ENCODE data around the gene RANBP9. TPM values are rescaled to one million over a fixed set of nuclear protein-coding genes. Genes with fewer than 3 reads are reported as not detected.

Gene RANBP9
- total RNA-seq, 2 donors from 2014 or later = 28.4 TPM

DNA sequence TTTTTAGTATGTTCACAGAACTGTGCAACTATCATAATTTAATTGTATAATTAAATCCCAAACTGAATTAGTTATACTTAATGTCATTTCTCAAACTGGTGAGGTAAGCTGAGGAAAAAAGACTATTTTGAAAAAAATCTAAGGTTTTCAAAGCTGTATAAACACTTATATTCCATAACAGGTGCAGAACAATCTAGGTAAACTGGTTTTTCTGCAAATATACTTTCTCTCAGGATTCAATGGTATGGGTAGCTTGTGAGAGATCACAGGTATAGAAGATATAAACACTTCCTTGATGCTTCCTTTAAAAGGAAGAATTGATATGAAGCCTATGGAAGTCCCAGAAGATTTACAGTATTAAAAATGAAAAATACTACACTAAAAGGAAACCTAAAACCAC is 62.8 kb downstream of the RANBP9 start:
- DNase-seq (ENCODE audit: low spot score) = no peak
- no peaks in the 10 kb centered on the region for H3K27me3 ChIP-seq

DNA sequence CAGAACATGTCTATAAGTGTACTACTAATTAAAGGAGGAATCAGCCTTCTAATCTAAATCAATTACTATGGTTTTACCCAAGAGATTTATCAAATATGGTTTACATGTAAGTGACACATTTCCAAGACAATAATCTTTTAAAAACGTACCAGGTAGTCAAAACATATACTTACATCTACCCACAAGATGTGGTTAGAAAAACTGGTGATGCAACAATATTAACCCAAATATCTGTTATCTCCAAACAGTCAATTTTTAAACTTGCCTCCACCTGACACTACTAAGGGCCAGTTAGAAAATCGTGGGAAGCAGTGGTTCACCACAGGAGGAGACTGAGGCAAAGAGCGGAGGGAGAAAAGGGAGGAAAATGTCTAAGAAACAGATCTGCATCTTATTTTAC is 68.5 kb downstream of the RANBP9 start:
- no peak overlapping the region for H3K27ac ChIP-seq
- H3K27me3 ChIP-seq = no peaks in the 10 kb centered on the region
- no peaks in the 10 kb centered on the region for H3K9me3 ChIP-seq
- no peak overlapping the region for H3K4me3 ChIP-seq
- peaks cover 18% of the 10 kb centered on the region for H3K36me3 ChIP-seq
- TF ChIP-seq, protein P1, sequence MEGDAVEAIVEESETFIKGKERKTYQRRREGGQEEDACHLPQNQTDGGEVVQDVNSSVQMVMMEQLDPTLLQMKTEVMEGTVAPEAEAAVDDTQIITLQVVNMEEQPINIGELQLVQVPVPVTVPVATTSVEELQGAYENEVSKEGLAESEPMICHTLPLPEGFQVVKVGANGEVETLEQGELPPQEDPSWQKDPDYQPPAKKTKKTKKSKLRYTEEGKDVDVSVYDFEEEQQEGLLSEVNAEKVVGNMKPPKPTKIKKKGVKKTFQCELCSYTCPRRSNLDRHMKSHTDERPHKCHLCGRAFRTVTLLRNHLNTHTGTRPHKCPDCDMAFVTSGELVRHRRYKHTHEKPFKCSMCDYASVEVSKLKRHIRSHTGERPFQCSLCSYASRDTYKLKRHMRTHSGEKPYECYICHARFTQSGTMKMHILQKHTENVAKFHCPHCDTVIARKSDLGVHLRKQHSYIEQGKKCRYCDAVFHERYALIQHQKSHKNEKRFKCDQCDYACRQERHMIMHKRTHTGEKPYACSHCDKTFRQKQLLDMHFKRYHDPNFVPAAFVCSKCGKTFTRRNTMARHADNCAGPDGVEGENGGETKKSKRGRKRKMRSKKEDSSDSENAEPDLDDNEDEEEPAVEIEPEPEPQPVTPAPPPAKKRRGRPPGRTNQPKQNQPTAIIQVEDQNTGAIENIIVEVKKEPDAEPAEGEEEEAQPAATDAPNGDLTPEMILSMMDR (IDR thresholded peaks at IDR 0.05) = no peak
- no peak for DNase-seq (ENCODE audit: low spot score)
- no peaks in the 10 kb centered on the region for H3K4me1 ChIP-seq

More for the DNA sequence above, 62.8 kb downstream of the RANBP9 start:
- no peaks in the 10 kb centered on the region for H3K9me3 ChIP-seq
- H3K36me3 ChIP-seq = no peaks in the 10 kb centered on the region
- TF ChIP-seq, protein P1 (IDR thresholded peaks at IDR 0.05) = no peak
- H3K4me3 ChIP-seq = no peak overlapping the region
- H3K4me1 ChIP-seq = no peaks in the 10 kb centered on the region
- no peak overlapping the region for H3K27ac ChIP-seq

DNA sequence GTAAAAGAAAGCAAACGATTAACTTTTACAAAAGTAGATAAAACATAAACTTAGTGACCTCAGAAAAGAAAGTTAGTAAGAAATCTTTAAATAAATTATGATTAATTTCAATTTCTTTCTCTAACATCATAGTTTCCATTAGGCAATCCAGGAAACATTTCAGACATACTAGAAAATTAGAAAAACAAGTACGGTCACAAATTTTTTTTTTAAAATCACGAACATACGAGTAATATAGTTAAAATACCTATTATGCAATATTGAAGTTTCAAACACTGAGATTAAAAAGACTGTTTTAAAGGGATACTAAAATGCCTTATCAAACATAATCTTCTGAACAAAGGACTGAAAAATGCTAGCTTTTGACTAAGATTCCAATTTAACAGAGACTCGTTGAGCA is 70.3 kb downstream of the RANBP9 start:
- TF ChIP-seq, protein P1 (IDR thresholded peaks at IDR 0.05) = no peak
- H3K9me3 ChIP-seq = no peaks in the 10 kb centered on the region
- peaks cover 24% of the 10 kb centered on the region for H3K36me3 ChIP-seq
- no peaks in the 10 kb centered on the region for H3K27me3 ChIP-seq
- DNase-seq (ENCODE audit: low spot score) = no peak
- H3K27ac ChIP-seq = no peak overlapping the region
- no peak overlapping the region for H3K4me3 ChIP-seq
- H3K4me1 ChIP-seq = no peaks in the 10 kb centered on the region

DNA sequence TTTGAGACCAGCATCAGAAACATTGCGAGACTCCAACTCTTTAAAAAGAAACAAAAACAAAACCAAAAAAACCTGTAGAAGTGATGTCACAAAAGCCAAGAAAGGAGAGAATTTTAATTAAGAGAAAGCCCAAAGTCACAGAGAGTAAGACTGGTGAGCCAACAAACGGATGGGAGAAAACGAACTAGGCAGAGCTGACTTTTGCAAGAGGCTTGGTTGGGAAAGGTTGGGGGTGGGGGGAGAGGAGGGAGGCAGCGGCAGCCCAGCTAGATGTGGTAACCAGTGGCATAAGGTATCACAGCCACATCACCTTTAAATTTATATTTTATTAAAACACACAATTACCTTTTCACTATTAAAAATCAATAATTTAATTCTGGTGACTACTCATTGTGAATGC is 73.0 kb downstream of the RANBP9 start:
- DNase-seq (ENCODE audit: low spot score) = no peak
- Histone ChIP-seq H3K9me3 (no peaks in the 10 kb centered on the region), H3K27me3 (no peaks in the 10 kb centered on the region), H3K27ac (no peak overlapping the region), H3K4me3 (no peak overlapping the region), H3K4me1 (no peaks in the 10 kb centered on the region), H3K36me3 (peaks cover 24% of the 10 kb centered on the region)
- TF ChIP-seq, protein P1 (IDR thresholded peaks at IDR 0.05) = no peak

DNA sequence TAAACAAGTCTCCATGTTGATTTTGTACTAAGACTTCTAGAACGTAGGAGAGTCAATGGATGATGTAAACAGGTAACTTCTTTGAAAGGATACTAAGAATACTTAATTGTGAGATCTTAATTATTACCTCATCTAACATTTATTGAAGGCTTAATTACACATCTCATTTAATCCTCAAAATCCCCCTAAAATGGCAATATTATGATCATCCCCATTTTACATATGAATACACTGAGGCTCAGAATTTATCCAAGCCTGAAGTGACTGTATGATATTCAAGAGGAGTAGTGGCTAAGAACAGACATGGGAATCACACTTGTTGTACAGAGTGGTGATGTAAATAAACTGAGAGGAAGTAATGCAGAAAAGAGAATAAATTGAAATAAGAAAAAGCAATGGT is 73.6 kb downstream of the RANBP9 start:
- peaks cover 24% of the 10 kb centered on the region for H3K36me3 ChIP-seq
- H3K4me1 ChIP-seq = no peaks in the 10 kb centered on the region
- TF ChIP-seq, protein P1 (IDR thresholded peaks at IDR 0.05) = no peak
- no peak overlapping the region for H3K27ac ChIP-seq
- no peaks in the 10 kb centered on the region for H3K9me3 ChIP-seq
- DNase-seq (ENCODE audit: low spot score) = no peak
- H3K4me3 ChIP-seq = no peak overlapping the region
- H3K27me3 ChIP-seq = no peaks in the 10 kb centered on the region

DNA sequence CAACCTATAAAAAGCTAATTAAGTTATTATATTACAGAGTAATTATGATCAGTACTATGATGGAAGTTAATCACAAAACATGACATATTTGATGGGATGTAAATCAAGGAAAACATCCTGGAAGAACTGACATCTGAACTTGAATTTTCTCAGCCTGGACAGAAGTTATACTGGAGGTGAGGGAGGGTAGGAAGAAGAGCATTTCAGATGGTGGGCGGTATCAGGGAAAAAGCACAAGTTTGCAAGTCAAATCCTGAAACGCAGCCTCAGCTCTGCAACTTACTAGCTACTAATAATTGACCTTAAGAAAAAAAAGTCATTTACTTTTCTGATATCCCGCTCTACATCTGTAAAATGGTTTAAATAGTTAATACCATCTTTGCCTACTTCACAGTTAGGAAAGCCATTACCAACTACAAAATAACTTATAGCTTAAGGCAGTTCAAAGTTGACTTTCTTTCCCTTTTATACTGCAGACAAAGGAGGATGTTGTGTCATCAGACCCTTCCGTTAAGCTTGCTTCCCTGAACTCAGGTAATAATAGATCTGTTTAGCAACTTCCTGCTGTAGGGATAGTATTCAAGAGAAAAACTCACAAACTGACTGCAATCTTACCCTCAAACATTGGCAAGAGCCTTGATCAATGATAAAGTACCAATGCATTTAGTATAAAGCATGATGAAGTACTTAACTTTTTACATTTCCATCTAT is 75.5 kb downstream of the RANBP9 start:
- Histone ChIP-seq H3K4me1 (no peaks in the 10 kb centered on the region), H3K27me3 (no peaks in the 10 kb centered on the region), H3K9me3 (no peaks in the 10 kb centered on the region), H3K27ac (no peak overlapping the region), H3K4me3 (no peak overlapping the region), H3K36me3 (peaks cover 32% of the 10 kb centered on the region)
- TF ChIP-seq, protein P1 (IDR thresholded peaks at IDR 0.05) = no peak
- DNase-seq (ENCODE audit: low spot score) = no peak
